Smooth muscle cell (in vitro differentiated cells): ENCODE measurements around the gene NKX6-2. TPM values are rescaled to one million over a fixed set of nuclear protein-coding genes. Genes with fewer than 3 reads are reported as not detected.
"Not testable (repeated sequence)": the region's sequence is repeated elsewhere in the genome, so short reads cannot be mapped to it uniquely, and the experiment has no call there.

Experiments used
- DNase-seq: peaks from one replicate; lab custom pipeline; 2025; ENCODE audit not compliant: unreplicated experiment; lab: John Stamatoyannopoulos, UW
- H2AFZ ChIP-seq: fragments of 200-600 bp; sonication (generic); 2 replicates; pipeline ENCODE4 v1.6.0; 2016; ENCODE audit warnings: antibody characterized with exemption, low read depth, mild to moderate bottlenecking
- H3F3A ChIP-seq: fragments of 200-600 bp; sonication (generic); 2 replicates; pipeline ENCODE4 v1.6.0; 2017; ENCODE audit warnings: antibody characterized with exemption, low read depth
- H3K27ac ChIP-seq: fragments of 200-600 bp; sonication (generic); 2 replicates; pipeline ENCODE4 v1.5.1; 2016; ENCODE audit warnings: low read depth, mild to moderate bottlenecking
- H3K27me3 ChIP-seq: fragments of 200-600 bp; sonication (generic); 2 replicates; pipeline ENCODE4 v1.6.1; 2016; ENCODE audit warnings: low read depth, mild to moderate bottlenecking
- H3K36me3 ChIP-seq: fragments of 200-600 bp; sonication (generic); 2 replicates; pipeline ENCODE4 v1.5.1; 2016; ENCODE audit warnings: low read depth
- H3K4me1 ChIP-seq: fragments of 200-600 bp; sonication (generic); 2 replicates; pipeline ENCODE4 v1.5.1; 2016; ENCODE audit warnings: low read depth
- H3K4me2 ChIP-seq: fragments of 200-600 bp; sonication (generic); 2 replicates; pipeline ENCODE4 v1.6.0; 2016; ENCODE audit warnings: mild to moderate bottlenecking
- H3K4me3 ChIP-seq: fragments of 200-600 bp; sonication (generic); 2 replicates; pipeline ENCODE4 v1.5.1; 2016; ENCODE audit warnings: mild to moderate bottlenecking
- H3K79me2 ChIP-seq: fragments of 200-600 bp; sonication (generic); 2 replicates; pipeline ENCODE4 v1.6.0; 2016; ENCODE audit warnings: low read depth, mild to moderate bottlenecking
- H3K9ac ChIP-seq: fragments of 200-600 bp; sonication (generic); 2 replicates; pipeline ENCODE4 v1.6.0; 2016; ENCODE audit warnings: low read depth
- H3K9me3 ChIP-seq: fragments of 200-600 bp; sonication (generic); replicated peaks from 2 replicates; pipeline ENCODE4 v1.5.1; 2016; ENCODE audit warnings: low read depth
- H4K20me1 ChIP-seq: fragments of 200-600 bp; sonication (generic); 2 replicates; pipeline ENCODE4 v1.6.0; 2016; ENCODE audit warnings: low read depth
- WGBS: methylation state at CpG from one replicate; pipeline ENCODE4 v1.1.7; 2016; ENCODE audit warnings: low lambda C conversion rate; 5-methylcytosine and 5-hydroxymethylcytosine counted together
- polyA plus RNA-seq: library from polyadenylated mRNA; unstranded; fragments of >200 nt; fragmentation: Nextera tagmentation; extraction: Ambion mirVana; gene quantifications from 2 replicates; pipeline ENCODE4 v1.2.1, GENCODE V29; 2016
- total RNA-seq: library from RNA; depleted of rRNA; stranded (reverse); fragments of >200 nt; gene quantifications from 2 replicates; pipeline ENCODE4 v1.2.3, GENCODE V29; 2014
- TF ChIP-seq, protein P1 (sequence below): fragments of 200-600 bp; sonication (generic); IDR thresholded peaks from 2 replicates; pipeline ENCODE4 v1.5.1; 2017; ENCODE audit warnings: borderline replicate concordance, mild to moderate bottlenecking, antibody characterized with exemption; ENCODE audit not compliant: insufficient read depth, poor library complexity, severe bottlenecking

Gene NKX6-2
- total and polyA plus RNA-seq, 2 experiments from 2014 or later: 12.7 TPM; not detected in 1

DNA sequence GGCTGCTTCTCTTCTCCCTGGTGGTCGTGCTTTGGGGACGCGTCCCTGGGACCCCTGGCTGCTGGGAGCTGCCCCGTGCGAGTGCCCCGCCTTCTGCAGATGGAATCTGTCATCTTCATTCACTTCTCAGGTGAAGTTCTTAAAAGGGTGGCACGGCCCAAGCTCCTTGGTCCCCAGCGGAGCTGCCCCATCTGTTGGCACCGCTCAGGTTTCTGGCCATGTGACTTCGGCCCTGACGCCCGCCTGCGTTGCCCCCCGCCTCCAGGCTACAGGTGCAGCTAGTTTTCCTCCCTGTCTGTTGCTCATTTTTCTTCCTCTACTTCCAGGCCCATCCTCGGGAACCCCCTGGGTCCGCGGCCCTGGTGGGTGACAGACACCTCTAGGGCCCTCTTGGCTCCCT is 6.8 kb upstream of the NKX6-2 start:
- Histone ChIP-seq H2AFZ (no peak overlapping the region), H3K4me1 (no peaks in the 10 kb centered on the region), H3K79me2 (no peaks in the 10 kb centered on the region), H4K20me1 (peaks cover 9% of the 10 kb centered on the region), H3K9ac (no peak overlapping the region), H3K36me3 (no peaks in the 10 kb centered on the region), H3F3A (no peaks in the 10 kb centered on the region), H3K4me2 (no peak overlapping the region), H3K27ac (no peak overlapping the region), H3K4me3 (no peak overlapping the region), H3K9me3 (no peaks in the 10 kb centered on the region), H3K27me3 (peaks cover 43% of the 10 kb centered on the region)
- DNase-seq: no peak
- whole genome bisulfite sequencing: 94% methylated on average over 11 of the region's 17 CpGs
- TF ChIP-seq, protein P1, sequence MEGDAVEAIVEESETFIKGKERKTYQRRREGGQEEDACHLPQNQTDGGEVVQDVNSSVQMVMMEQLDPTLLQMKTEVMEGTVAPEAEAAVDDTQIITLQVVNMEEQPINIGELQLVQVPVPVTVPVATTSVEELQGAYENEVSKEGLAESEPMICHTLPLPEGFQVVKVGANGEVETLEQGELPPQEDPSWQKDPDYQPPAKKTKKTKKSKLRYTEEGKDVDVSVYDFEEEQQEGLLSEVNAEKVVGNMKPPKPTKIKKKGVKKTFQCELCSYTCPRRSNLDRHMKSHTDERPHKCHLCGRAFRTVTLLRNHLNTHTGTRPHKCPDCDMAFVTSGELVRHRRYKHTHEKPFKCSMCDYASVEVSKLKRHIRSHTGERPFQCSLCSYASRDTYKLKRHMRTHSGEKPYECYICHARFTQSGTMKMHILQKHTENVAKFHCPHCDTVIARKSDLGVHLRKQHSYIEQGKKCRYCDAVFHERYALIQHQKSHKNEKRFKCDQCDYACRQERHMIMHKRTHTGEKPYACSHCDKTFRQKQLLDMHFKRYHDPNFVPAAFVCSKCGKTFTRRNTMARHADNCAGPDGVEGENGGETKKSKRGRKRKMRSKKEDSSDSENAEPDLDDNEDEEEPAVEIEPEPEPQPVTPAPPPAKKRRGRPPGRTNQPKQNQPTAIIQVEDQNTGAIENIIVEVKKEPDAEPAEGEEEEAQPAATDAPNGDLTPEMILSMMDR: no peak

DNA sequence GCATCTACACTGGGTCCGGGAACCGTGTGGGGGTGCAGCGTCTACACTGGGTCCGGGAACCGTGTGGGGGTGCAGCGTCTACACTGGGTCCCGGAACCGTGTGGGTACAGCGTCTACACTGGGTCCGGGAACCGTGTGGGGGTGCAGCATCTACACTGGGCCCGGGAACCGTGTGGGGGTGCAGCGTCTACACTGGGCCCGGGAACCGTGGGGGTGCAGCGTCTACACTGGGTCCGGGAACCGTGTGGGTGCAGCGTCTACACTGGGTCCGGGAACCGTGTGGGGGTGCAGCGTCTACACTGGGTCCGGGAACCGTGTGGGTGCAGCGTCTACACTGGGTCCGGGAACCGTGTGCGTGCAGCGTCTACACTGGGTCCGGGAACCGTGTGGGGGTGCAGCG is 6.2 kb upstream of the NKX6-2 start:
- not testable (repeated sequence) for H3K9ac ChIP-seq, H3K4me1 ChIP-seq, H2AFZ ChIP-seq, H3K79me2 ChIP-seq, H3K9me3 ChIP-seq, H3K36me3 ChIP-seq, H3K27ac ChIP-seq, DNase-seq, H3F3A ChIP-seq, H3K4me3 ChIP-seq, H4K20me1 ChIP-seq, H3K4me2 ChIP-seq
- H3K27me3 ChIP-seq: peaks cover 50% of the 10 kb centered on the region
- WGBS: 94% methylated on average over 29 of the region's 33 CpGs

DNA sequence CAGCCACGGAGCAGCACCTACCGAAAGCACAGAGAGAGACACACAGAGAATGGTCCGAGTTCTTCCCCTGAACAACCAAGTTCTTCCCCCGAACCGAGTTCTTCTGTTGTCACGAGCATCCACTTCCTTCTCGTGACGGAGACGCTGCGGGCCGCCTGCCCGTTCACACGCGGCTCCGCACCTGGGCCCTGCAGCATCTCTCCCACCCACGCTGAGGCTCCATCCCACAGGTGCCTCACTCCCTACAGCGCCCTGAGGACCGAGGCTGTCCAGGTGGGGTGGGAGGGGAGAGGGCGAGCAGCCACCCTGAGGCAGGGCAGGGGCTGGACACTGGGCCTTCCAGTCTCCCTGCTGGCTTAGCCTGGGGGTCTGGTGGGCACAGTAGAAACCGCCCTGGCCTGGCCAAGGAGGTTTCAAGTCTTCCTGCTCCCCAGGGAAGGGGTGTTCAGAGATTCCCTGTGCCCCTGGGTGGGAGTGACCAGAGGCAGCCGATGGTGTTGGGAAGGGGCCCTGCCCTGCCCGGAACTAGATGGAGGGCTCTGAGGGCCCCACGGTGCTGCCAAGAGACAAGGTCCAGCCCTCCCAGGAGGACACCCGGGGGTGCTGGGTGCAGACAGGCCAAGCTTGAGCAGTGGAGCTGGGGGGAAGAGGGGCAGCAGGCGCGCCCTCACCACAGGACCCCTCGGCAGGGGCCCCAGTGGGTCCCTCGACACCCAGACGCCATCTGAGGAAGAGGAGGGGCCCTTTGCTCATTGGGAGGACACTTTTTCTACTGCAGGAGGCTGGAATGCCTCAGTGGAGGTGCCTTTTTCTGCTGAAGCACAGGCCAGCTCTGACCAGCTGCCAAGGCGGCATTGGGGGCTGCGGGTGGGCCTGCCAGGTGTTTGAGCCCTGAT is 5.2 kb upstream of the NKX6-2 start:
- peaks cover 9% of the 10 kb centered on the region for H4K20me1 ChIP-seq
- no peak overlapping the region for H3K9ac ChIP-seq
- H3K27ac ChIP-seq: no peak overlapping the region
- H3K9me3 ChIP-seq: no peaks in the 10 kb centered on the region
- H3K4me1 ChIP-seq: no peaks in the 10 kb centered on the region
- H3F3A ChIP-seq: no peaks in the 10 kb centered on the region
- peaks cover 56% of the 10 kb centered on the region for H3K27me3 ChIP-seq
- WGBS: 84% methylated on average over 30 of the region's 31 CpGs
- H3K4me3 ChIP-seq: no peak overlapping the region
- no peak for DNase-seq
- H3K79me2 ChIP-seq: no peaks in the 10 kb centered on the region
- no peak overlapping the region for H3K4me2 ChIP-seq
- H2AFZ ChIP-seq: no peak overlapping the region
- TF ChIP-seq, protein P1: no peak
- no peaks in the 10 kb centered on the region for H3K36me3 ChIP-seq

DNA sequence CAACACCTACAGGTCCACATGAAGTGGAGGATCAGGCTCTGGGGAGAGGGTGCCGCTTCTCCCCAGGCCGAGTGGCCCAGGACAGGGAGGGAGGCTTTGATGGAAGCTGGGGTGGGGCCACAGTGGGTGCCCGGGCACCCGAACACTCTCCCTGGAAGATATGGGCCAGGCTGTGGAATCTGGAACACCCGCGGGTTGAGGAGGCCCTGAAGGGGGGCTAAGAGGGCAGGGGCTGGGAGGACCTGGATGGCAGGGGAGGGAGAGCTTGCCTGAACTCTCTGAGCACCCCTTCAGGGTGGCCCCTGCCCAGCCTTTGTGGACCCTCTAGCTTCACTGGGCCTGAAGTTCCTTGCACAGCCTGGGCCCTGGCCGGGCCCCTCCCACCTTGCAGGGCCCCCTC is 4.5 kb upstream of the NKX6-2 start:
- H4K20me1 ChIP-seq: peaks cover 11% of the 10 kb centered on the region
- DNase-seq: no peak
- H3K9me3 ChIP-seq: no peaks in the 10 kb centered on the region
- no peak overlapping the region for H3K27ac ChIP-seq
- H2AFZ ChIP-seq: no peak overlapping the region
- no peaks in the 10 kb centered on the region for H3K4me1 ChIP-seq
- H3K36me3 ChIP-seq: no peaks in the 10 kb centered on the region
- no peaks in the 10 kb centered on the region for H3F3A ChIP-seq
- 80% methylated on average over 7 of the region's 7 CpGs for WGBS
- peaks cover 58% of the 10 kb centered on the region for H3K27me3 ChIP-seq
- H3K4me3 ChIP-seq: no peak overlapping the region
- TF ChIP-seq, protein P1: no peak
- no peak overlapping the region for H3K4me2 ChIP-seq
- H3K9ac ChIP-seq: no peak overlapping the region
- H3K79me2 ChIP-seq: no peaks in the 10 kb centered on the region
